Measurements from ENCODE around the gene UHRF1. TPM values are rescaled to one million over a fixed set of nuclear protein-coding genes. Genes with fewer than 3 reads are reported as not detected.
A peak's percentile ranks its signal among the peaks of the same experiment; 100 is the strongest.
"Not testable (repeated sequence)": the region's sequence is repeated elsewhere in the genome, so short reads cannot be mapped to it uniquely, and the experiment has no call there.

UHRF1 gene
- total RNA-seq, 1 donor from 2014 or later: 19.8 TPM

GRCh38 chr19:4954320-4955149 lies 45.2 kb downstream of the UHRF1 start:
- H3K4me3 ChIP-seq (ENCODE audit: low read length in 3 of 3); H3K27ac ChIP-seq (ENCODE audit: low read depth, low read length); H3K27me3 ChIP-seq (ENCODE audit: control insufficient read depth in 3 of 3, insufficient read depth in 3 of 3, low read length in 3 of 3); H3K9ac ChIP-seq (ENCODE audit: low read depth in 1 of 3, low read length in 3 of 3); H3K4me1 ChIP-seq (ENCODE audit: control insufficient read depth in 3 of 3, insufficient read depth in 3 of 3, low read length in 3 of 3); H3K36me3 ChIP-seq (ENCODE audit: control insufficient read depth in 3 of 3, insufficient read depth in 3 of 3, low read length in 3 of 3); H3K9me3 ChIP-seq (ENCODE audit: control insufficient read depth in 3 of 3, low read length in 3 of 3): not testable (repeated sequence)

GRCh38 chr19:4955274-4955673 lies 46.0 kb downstream of the UHRF1 start:
- Histone ChIP-seq H3K27ac (ENCODE audit: low read depth, low read length) (no peak overlapping the region), H3K27me3 (ENCODE audit: control insufficient read depth in 3 of 3, insufficient read depth in 3 of 3, low read length in 3 of 3) (no peaks in the 10 kb centered on the region), H3K4me3 (ENCODE audit: low read length in 3 of 3) (no peak overlapping the region), H3K36me3 (ENCODE audit: control insufficient read depth in 3 of 3, insufficient read depth in 3 of 3, low read length in 3 of 3) (no peaks in the 10 kb centered on the region), H3K9me3 (ENCODE audit: control insufficient read depth in 3 of 3, low read length in 3 of 3) (no peaks in the 10 kb centered on the region), H3K9ac (ENCODE audit: low read depth in 1 of 3, low read length in 3 of 3) (no peak overlapping the region), H3K4me1 (ENCODE audit: control insufficient read depth in 3 of 3, insufficient read depth in 3 of 3, low read length in 3 of 3) (no peaks in the 10 kb centered on the region)

GRCh38 chr19:4957981-4958380 lies 48.7 kb downstream of the UHRF1 start:
- Histone ChIP-seq H3K36me3 (ENCODE audit: control insufficient read depth in 3 of 3, insufficient read depth in 3 of 3, low read length in 3 of 3) (no peaks in the 10 kb centered on the region), H3K4me3 (ENCODE audit: low read length in 3 of 3) (no peak overlapping the region), H3K4me1 (ENCODE audit: control insufficient read depth in 3 of 3, insufficient read depth in 3 of 3, low read length in 3 of 3) (no peaks in the 10 kb centered on the region), H3K9me3 (ENCODE audit: control insufficient read depth in 3 of 3, low read length in 3 of 3) (no peaks in the 10 kb centered on the region), H3K27ac (ENCODE audit: low read depth, low read length) (no peak overlapping the region), H3K27me3 (ENCODE audit: control insufficient read depth in 3 of 3, insufficient read depth in 3 of 3, low read length in 3 of 3) (no peaks in the 10 kb centered on the region), H3K9ac (ENCODE audit: low read depth in 1 of 3, low read length in 3 of 3) (no peak overlapping the region)

GRCh38 chr19:4962085-4962619 lies 52.9 kb downstream of the UHRF1 start:
- Histone ChIP-seq H3K4me1 (ENCODE audit: control insufficient read depth in 3 of 3, insufficient read depth in 3 of 3, low read length in 3 of 3) (no peaks in the 10 kb centered on the region), H3K27ac (ENCODE audit: low read depth, low read length) (no peak overlapping the region), H3K27me3 (ENCODE audit: control insufficient read depth in 3 of 3, insufficient read depth in 3 of 3, low read length in 3 of 3) (no peaks in the 10 kb centered on the region), H3K4me3 (ENCODE audit: low read length in 3 of 3) (no peak overlapping the region), H3K9me3 (ENCODE audit: control insufficient read depth in 3 of 3, low read length in 3 of 3) (no peaks in the 10 kb centered on the region), H3K9ac (ENCODE audit: low read depth in 1 of 3, low read length in 3 of 3) (no peak overlapping the region), H3K36me3 (ENCODE audit: control insufficient read depth in 3 of 3, insufficient read depth in 3 of 3, low read length in 3 of 3) (no peaks in the 10 kb centered on the region)

- Histone ChIP-seq H3K4me3 (ENCODE audit: low read length in 3 of 3) (no peak overlapping the region), H3K36me3 (ENCODE audit: control insufficient read depth in 3 of 3, insufficient read depth in 3 of 3, low read length in 3 of 3) (no peaks in the 10 kb centered on the region), H3K9me3 (ENCODE audit: control insufficient read depth in 3 of 3, low read length in 3 of 3) (no peaks in the 10 kb centered on the region), H3K27ac (ENCODE audit: low read depth, low read length) (no peak overlapping the region), H3K4me1 (ENCODE audit: control insufficient read depth in 3 of 3, insufficient read depth in 3 of 3, low read length in 3 of 3) (peaks cover 7 to 12% (median 11%) of the 10 kb centered on the region in 3 donors), H3K9ac (ENCODE audit: low read depth in 1 of 3, low read length in 3 of 3) (no peak overlapping the region), H3K27me3 (ENCODE audit: control insufficient read depth in 3 of 3, insufficient read depth in 3 of 3, low read length in 3 of 3) (no peaks in the 10 kb centered on the region)
Observed at GRCh38 chr19:4965061-4965460, 55.8 kb downstream of the UHRF1 start.

GRCh38 chr19:4966591-4966990 lies 57.3 kb downstream of the UHRF1 start:
- no peaks in the 10 kb centered on the region for H3K9me3 ChIP-seq (ENCODE audit: control insufficient read depth in 3 of 3, low read length in 3 of 3)
- H3K4me1 ChIP-seq (ENCODE audit: control insufficient read depth in 3 of 3, insufficient read depth in 3 of 3, low read length in 3 of 3): peaks cover 22 to 27% (median 26%) of the 10 kb centered on the region in 3 donors
- H3K27ac ChIP-seq (ENCODE audit: low read depth, low read length): no peak overlapping the region
- no peaks in the 10 kb centered on the region for H3K27me3 ChIP-seq (ENCODE audit: control insufficient read depth in 3 of 3, insufficient read depth in 3 of 3, low read length in 3 of 3)
- H3K9ac ChIP-seq (ENCODE audit: low read depth in 1 of 3, low read length in 3 of 3): no peak overlapping the region
- H3K4me3 ChIP-seq (ENCODE audit: low read length in 3 of 3): no peak overlapping the region
- no peaks in the 10 kb centered on the region for H3K36me3 ChIP-seq (ENCODE audit: control insufficient read depth in 3 of 3, insufficient read depth in 3 of 3, low read length in 3 of 3)

GRCh38 chr19:4967738-4968461 lies 58.6 kb downstream of the UHRF1 start:
- Histone ChIP-seq H3K4me3 (ENCODE audit: low read length in 3 of 3) (peak overlapping the region; percentile 76 to 90 (median 85)), H3K27me3 (ENCODE audit: control insufficient read depth in 3 of 3, insufficient read depth in 3 of 3, low read length in 3 of 3) (no peaks in the 10 kb centered on the region), H3K36me3 (ENCODE audit: control insufficient read depth in 3 of 3, insufficient read depth in 3 of 3, low read length in 3 of 3) (no peaks in the 10 kb centered on the region), H3K9ac (ENCODE audit: low read depth in 1 of 3, low read length in 3 of 3) (peak overlapping the region; percentile 67 to 84 (median 74)), H3K9me3 (ENCODE audit: control insufficient read depth in 3 of 3, low read length in 3 of 3) (no peaks in the 10 kb centered on the region), H3K27ac (ENCODE audit: low read depth, low read length) (peak overlapping the region; percentile 79), H3K4me1 (ENCODE audit: control insufficient read depth in 3 of 3, insufficient read depth in 3 of 3, low read length in 3 of 3) (peaks cover 28 to 40% (median 37%) of the 10 kb centered on the region in 3 donors)

GRCh38 chr19:4968462-4969291 lies 59.4 kb downstream of the UHRF1 start, which contains the start of gene KDM4B:
Gene KDM4B, plus strand, starts transcription at chr19:4969113. Its CDS starts 63,778 bp downstream, at chr19:5032891.
- Histone ChIP-seq H3K9me3 (ENCODE audit: control insufficient read depth in 3 of 3, low read length in 3 of 3) (no peaks in the 10 kb centered on the region), H3K27me3 (ENCODE audit: control insufficient read depth in 3 of 3, insufficient read depth in 3 of 3, low read length in 3 of 3) (no peaks in the 10 kb centered on the region), H3K4me1 (ENCODE audit: control insufficient read depth in 3 of 3, insufficient read depth in 3 of 3, low read length in 3 of 3) (peaks cover 28 to 41% (median 39%) of the 10 kb centered on the region in 3 donors), H3K9ac (ENCODE audit: low read depth in 1 of 3, low read length in 3 of 3) (peak within 1 kb of the TSS; percentile 70 to 84 (median 82)), H3K36me3 (ENCODE audit: control insufficient read depth in 3 of 3, insufficient read depth in 3 of 3, low read length in 3 of 3) (no peaks in the 10 kb centered on the region), H3K27ac (ENCODE audit: low read depth, low read length) (peak within 1 kb of the TSS; percentile 79), H3K4me3 (ENCODE audit: low read length in 3 of 3) (peak within 1 kb of the TSS; percentile 76 to 90 (median 85))

GRCh38 chr19:4969292-4969771 lies 60.0 kb downstream of the UHRF1 start:
- no peaks in the 10 kb centered on the region for H3K9me3 ChIP-seq (ENCODE audit: control insufficient read depth in 3 of 3, low read length in 3 of 3)
- H3K4me3 ChIP-seq (ENCODE audit: low read length in 3 of 3): peak overlapping the region; percentile 73 to 77 (median 74)
- no peaks in the 10 kb centered on the region for H3K27me3 ChIP-seq (ENCODE audit: control insufficient read depth in 3 of 3, insufficient read depth in 3 of 3, low read length in 3 of 3)
- no peaks in the 10 kb centered on the region for H3K36me3 ChIP-seq (ENCODE audit: control insufficient read depth in 3 of 3, insufficient read depth in 3 of 3, low read length in 3 of 3)
- H3K9ac ChIP-seq (ENCODE audit: low read depth in 1 of 3, low read length in 3 of 3): peak overlapping the region; percentile 70 to 82 (median 71)
- peaks cover 28 to 41% (median 39%) of the 10 kb centered on the region in 3 donors for H3K4me1 ChIP-seq (ENCODE audit: control insufficient read depth in 3 of 3, insufficient read depth in 3 of 3, low read length in 3 of 3)
- peak overlapping the region; percentile 58 for H3K27ac ChIP-seq (ENCODE audit: low read depth, low read length)
